ENCODE data around the gene ATF6. TPM values are rescaled to one million over a fixed set of nuclear protein-coding genes. Genes with fewer than 3 reads are reported as not detected.
"Not testable (repeated sequence)": the region's sequence is repeated elsewhere in the genome, so short reads cannot be mapped to it uniquely, and the experiment has no call there.

Gene ATF6
- polyA plus RNA-seq, 2 of the 4 experiments (the other 2 are of a cell fraction) = 8.6 to 28.0 TPM

DNA sequence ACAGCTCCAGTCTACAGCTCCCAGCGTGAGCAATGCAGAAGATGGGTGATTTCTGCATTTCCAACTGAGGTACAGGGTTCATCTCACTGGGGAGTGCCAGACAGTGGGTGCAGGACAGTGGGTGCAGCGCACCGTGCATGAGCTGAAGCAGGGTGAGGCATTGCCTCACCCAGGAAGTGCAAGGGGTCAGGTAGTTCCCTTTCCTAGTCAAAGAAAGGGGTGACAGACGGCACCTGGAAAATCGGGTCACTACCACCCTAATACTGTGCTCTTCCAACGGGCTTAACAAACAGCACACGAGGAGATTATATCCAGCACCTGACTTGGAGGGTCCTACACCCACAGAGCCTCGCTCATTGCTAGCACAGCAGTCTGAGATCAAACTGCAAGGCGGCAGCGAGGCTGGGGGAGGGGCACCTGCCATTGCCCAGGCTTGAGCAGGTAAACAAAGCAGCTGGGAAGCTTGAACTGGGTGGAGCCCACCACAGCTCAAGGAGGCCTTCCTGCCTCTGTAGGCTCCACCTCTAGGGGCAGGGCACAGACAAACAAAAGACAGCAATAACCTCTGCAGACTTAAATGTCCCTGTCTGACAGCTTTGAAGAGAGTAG lies 66.3 kb downstream of the ATF6 start:
- CTCF ChIA-PET; DNase-seq (ENCODE audit: low read depth in 1 of 2, low spot score in 1 of 2); H3K27ac ChIP-seq; H3K4me3 ChIP-seq; H3K9me3 ChIP-seq; H3K4me2 ChIP-seq; ATAC-seq; FAIRE-seq; H3K4me1 ChIP-seq; POLR2A ChIA-PET: not testable (repeated sequence)
- WGBS (ENCODE audit: missing lambda C conversion rate) = 87% methylated on average over 8 of the region's 10 CpGs

DNA sequence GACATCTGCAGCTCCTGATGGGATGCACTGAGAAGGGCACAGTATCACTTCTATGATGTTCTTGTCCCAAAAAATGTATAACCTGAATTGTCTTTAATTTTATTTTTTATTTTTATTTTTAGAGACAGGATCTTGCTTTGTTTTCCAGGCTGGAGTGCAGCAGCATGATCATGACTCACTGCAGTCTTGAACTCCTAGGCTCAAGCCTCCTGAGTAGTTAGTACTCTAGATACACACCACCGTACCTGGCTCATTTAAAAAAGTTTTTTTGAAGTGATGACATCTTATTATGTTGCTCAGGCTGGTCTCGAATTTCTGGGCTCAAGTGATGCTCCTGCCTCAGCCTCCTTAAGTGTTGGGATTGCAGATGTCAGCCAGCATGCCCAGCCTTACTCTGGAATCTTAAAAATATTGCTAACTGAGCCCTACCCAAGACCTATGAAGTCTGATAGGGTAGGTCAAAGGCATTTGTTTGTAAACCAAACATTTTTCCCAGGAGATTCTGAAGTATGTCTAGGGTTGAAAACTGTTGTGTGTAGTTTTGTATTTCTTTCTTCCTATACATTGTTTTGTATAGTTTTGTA lies 68.9 kb downstream of the ATF6 start:
- no peaks in the 10 kb centered on the region for H3K4me1 ChIP-seq
- DNase-seq (ENCODE audit: low read depth in 1 of 2, low spot score in 1 of 2) = no peak
- H3K4me2 ChIP-seq = no peak overlapping the region
- H3K4me3 ChIP-seq = no peak overlapping the region
- no peaks in the 10 kb centered on the region for H3K9me3 ChIP-seq
- ATAC-seq = no peak
- H3K27ac ChIP-seq = no peak overlapping the region
- CTCF ChIA-PET = no interaction called here
- FAIRE-seq = no peak
- POLR2A ChIA-PET = no interaction called here
- TF ChIP-seq HDAC2 (IDR thresholded peaks at IDR 0.05) (no peak), RAD21 (conservative IDR thresholded peaks at IDR 0.05 in 1 of 2, IDR thresholded peaks at IDR 0.05 in 1 of 2) (no peak), RFX5 (IDR thresholded peaks at IDR 0.05) (no peak), CBX2 (IDR thresholded peaks at IDR 0.05; ENCODE audit: borderline replicate concordance, low read depth) (no peak), HOXA7 (CRISPR knock-in tag; IDR thresholded peaks at IDR 0.05) (no peak), PHF8 (IDR thresholded peaks at IDR 0.05; ENCODE audit: borderline replicate concordance, low read depth) (no peak)
- TF ChIP-seq, protein P1, sequence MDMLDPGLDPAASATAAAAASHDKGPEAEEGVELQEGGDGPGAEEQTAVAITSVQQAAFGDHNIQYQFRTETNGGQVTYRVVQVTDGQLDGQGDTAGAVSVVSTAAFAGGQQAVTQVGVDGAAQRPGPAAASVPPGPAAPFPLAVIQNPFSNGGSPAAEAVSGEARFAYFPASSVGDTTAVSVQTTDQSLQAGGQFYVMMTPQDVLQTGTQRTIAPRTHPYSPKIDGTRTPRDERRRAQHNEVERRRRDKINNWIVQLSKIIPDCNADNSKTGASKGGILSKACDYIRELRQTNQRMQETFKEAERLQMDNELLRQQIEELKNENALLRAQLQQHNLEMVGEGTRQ (IDR thresholded peaks at IDR 0.05) = no peak
- 68% methylated on average over 2 of the region's 2 CpGs for WGBS (ENCODE audit: missing lambda C conversion rate)

DNA sequence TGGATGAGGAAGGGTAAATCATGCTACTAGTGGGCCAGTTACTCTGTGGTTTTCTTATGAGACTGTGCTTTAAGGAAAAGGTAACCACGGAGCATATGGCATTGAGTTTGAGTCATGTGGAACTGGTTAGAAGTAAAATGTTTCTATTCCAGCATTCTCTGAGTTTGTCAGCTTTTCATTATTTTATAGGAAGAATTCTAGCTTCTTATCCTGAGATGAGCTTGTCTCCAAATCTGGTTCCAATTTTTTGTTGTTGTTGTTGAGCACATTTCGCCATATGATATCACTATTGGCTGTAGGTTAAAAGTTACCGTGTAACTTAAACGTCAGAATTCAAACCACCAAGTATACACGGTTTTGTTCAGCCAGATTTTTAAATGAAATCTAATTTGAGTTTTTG lies 69.9 kb downstream of the ATF6 start:
- TF ChIP-seq, protein P2, sequence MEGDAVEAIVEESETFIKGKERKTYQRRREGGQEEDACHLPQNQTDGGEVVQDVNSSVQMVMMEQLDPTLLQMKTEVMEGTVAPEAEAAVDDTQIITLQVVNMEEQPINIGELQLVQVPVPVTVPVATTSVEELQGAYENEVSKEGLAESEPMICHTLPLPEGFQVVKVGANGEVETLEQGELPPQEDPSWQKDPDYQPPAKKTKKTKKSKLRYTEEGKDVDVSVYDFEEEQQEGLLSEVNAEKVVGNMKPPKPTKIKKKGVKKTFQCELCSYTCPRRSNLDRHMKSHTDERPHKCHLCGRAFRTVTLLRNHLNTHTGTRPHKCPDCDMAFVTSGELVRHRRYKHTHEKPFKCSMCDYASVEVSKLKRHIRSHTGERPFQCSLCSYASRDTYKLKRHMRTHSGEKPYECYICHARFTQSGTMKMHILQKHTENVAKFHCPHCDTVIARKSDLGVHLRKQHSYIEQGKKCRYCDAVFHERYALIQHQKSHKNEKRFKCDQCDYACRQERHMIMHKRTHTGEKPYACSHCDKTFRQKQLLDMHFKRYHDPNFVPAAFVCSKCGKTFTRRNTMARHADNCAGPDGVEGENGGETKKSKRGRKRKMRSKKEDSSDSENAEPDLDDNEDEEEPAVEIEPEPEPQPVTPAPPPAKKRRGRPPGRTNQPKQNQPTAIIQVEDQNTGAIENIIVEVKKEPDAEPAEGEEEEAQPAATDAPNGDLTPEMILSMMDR (IDR thresholded peaks at IDR 0.05) = no peak
- TF ChIP-seq, protein P3, sequence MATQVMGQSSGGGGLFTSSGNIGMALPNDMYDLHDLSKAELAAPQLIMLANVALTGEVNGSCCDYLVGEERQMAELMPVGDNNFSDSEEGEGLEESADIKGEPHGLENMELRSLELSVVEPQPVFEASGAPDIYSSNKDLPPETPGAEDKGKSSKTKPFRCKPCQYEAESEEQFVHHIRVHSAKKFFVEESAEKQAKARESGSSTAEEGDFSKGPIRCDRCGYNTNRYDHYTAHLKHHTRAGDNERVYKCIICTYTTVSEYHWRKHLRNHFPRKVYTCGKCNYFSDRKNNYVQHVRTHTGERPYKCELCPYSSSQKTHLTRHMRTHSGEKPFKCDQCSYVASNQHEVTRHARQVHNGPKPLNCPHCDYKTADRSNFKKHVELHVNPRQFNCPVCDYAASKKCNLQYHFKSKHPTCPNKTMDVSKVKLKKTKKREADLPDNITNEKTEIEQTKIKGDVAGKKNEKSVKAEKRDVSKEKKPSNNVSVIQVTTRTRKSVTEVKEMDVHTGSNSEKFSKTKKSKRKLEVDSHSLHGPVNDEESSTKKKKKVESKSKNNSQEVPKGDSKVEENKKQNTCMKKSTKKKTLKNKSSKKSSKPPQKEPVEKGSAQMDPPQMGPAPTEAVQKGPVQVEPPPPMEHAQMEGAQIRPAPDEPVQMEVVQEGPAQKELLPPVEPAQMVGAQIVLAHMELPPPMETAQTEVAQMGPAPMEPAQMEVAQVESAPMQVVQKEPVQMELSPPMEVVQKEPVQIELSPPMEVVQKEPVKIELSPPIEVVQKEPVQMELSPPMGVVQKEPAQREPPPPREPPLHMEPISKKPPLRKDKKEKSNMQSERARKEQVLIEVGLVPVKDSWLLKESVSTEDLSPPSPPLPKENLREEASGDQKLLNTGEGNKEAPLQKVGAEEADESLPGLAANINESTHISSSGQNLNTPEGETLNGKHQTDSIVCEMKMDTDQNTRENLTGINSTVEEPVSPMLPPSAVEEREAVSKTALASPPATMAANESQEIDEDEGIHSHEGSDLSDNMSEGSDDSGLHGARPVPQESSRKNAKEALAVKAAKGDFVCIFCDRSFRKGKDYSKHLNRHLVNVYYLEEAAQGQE (IDR thresholded peaks at IDR 0.05) = no peak
- TF ChIP-seq, protein P4, sequence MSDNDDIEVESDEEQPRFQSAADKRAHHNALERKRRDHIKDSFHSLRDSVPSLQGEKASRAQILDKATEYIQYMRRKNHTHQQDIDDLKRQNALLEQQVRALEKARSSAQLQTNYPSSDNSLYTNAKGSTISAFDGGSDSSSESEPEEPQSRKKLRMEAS (IDR thresholded peaks at IDR 0.05) = no peak
- TF ChIP-seq ZNF302 (CRISPR knock-in tag; IDR thresholded peaks at IDR 0.05) (no peak), CHD4 (IDR thresholded peaks at IDR 0.05; ENCODE audit: borderline replicate concordance) (no peak), EHF (CRISPR knock-in tag; IDR thresholded peaks at IDR 0.05) (no peak), TFCP2L1 (CRISPR knock-in tag; IDR thresholded peaks at IDR 0.05) (no peak), RCOR1 (IDR thresholded peaks at IDR 0.05; ENCODE audit: low read depth, low read length) (no peak)
- Histone ChIP-seq H3K27ac (no peak overlapping the region), H3K4me1 (no peaks in the 10 kb centered on the region), H3K4me3 (no peak overlapping the region), H3K4me2 (no peak overlapping the region), H3K9me3 (no peaks in the 10 kb centered on the region)
- POLR2A ChIA-PET = no interaction called here
- DNase-seq (ENCODE audit: low read depth in 1 of 2, low spot score in 1 of 2) (no peak), FAIRE-seq (no peak), ATAC-seq (no peak)
- CTCF ChIA-PET = no interaction called here
- 87% methylated on average over 5 of the region's 5 CpGs for WGBS (ENCODE audit: missing lambda C conversion rate)
